Activated gamma-delta T cell treated with Interleukin-2 at 50 U/mL for 16 hours (primary cell): ENCODE results near the gene OR7G2.
A peak's percentile ranks its signal among the peaks of the same experiment; 100 is the strongest.

ENCODE experiments used
- DNase-seq: peaks from one replicate; pipeline ENCODE4 v3.0.0-alpha.2; 2020

OR7G2 gene

DNA sequence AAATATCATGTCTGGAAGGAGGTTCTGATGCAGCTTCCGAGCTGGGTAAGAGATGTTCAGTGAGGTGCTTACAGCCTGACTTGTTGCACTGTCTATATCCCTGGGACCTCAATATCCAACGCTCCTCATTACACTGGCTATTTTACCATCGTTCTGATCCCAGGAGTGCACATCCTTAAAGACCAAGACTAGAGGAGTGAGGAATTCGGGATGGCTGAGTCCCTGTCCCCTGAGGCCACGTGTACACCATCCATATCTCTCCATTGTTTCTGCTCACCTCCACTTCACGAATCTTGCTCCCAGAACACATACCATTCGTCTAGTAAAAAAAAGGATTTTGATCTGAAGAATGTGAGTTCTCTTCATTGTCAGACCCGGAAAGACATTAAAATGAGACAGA is at the start of gene OR7G2:
Gene OR7G2 (minus strand): TSS at position 101 of the 400 bp plus-strand sequence. CDS start 4,232 bp downstream, outside the sequence.
- DNase-seq = no peak

DNA sequence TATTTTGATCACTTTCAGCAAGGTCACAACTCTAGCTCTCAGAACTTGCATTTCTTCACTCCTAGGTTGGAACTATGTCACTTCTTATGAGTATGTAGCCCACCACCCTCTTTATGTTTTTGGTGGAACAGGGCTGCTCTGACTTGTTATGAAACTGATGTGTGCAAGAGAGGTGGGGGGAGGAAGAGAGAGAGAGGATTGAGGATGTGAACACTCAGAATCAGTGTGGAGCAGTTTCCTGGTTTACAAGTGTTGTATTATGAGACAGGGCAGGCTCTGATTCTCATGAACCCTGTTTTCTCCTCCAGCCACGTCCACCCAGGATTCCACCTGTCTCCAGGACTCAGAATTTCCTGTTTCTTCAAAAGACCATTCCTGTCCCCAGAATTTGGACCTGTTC is 49.0 kb upstream of the OR7G2 start:
- no peak for DNase-seq

DNA sequence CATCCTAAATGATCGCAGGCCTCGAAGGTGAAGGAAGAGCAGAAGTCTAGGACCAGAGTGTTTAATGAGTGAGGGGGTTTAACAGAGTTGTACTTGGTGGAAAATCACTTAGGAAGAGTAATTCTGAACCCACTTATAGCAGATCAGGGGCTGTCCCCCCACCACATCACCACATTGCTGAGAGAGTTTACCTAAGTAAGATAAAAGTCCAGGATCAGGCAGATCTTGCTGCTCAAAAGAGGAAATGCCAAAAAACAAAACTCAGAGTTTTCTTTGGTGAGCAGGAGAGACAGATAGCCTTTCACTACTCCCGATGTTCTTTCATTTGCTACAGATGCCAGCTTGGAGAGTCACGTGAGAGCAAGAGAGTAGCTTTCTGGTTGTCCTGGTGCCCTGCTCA is 48.3 kb upstream of the OR7G2 start:
- DNase-seq = no peak

DNA sequence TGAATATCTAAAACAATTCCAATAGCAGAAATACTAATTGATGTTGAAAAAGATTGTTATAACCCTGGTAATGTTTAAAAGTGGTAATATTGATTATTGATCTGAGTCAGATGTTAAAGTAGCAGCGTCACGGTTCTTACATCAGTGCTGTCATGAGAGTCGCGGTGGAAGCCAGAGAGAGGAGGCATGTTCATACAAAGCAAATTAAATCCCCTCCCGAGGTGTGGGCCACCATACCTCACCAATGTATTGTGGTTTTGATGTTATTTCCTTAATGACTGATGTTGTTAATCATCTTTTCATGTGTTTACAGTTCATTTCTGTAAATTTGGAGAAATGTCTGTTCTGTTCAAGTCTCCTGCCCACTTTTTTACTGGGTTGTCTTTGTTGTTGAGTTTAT is 44.1 kb upstream of the OR7G2 start:
- DNase-seq = peak; percentile 7

DNA sequence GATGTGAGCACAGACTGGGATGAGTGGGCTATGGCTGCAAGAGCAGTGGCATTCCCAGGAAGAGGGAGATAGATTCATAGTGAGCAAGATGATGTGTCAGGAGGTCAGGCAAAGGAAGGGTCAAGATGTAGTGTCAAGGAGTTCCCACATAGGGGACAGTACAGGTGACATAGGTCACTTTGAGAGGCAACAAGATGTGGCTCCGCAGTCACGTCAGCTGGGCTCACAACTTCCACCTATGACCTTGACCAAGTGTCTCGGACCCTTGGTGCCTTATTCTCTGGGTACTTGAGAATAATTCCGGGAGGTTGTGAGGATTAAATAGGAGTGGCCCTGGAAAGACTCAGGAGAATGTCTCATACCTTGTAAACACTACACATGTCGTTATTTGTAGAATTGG is 43.4 kb upstream of the OR7G2 start:
- DNase-seq = no peak

DNA sequence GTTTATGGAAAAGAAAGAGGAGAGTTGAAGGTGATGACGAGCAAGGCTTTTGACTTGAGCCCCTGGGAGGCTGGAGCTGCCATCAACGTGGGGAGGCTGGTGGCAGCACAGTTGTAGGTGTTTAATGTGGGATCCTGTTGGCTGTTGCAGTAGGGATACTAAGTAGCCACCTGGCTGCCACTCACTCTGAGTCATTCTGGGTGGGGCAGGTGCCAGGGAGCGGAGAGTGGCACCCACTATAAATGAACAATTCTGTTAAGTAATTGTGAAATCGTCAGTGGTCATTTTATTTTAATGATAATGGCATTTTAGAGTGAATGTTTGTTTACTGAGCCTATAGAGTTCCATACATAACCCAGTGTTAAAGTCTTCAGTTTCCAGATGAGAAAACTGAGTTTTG is 42.7 kb upstream of the OR7G2 start:
- no peak for DNase-seq

DNA sequence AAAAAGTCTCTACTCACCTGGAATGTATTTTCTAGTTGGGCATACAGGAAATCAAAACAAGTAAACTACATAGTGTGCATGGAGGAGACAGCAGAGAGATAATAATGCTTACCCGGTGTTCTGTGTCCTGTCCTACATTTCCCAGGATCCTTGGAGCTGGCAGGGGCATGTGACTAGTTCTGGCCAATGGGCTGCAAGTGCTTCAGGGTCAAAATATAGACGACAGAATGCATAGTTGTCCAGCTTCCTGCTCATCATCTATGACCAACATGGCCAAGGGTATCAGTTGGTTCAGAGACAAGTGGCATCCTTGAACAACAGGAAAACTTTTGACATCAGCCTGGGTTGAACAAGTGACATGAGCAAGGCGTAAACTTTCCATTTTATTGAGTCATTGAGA is 41.4 kb upstream of the OR7G2 start:
- DNase-seq = no peak

DNA sequence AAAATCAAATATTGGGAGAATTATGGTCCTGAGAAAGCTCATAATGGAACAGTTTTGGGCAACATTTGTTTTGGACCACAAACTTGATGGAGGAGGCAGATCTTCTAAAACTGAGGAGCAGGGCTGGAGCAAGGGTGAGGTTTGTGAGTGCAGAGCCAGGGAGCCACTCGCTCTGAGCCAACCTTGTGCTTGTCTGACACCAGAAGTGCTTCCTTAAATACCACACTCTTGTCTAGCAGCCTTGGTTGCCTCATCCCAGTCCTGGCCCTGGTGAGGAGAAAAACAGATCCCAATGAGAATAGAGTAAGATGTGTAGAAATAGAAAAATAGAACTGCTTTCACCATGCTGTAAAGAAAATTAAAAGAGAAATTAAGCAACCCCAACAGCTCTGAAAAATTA is 39.6 kb upstream of the OR7G2 start:
- DNase-seq = no peak

DNA sequence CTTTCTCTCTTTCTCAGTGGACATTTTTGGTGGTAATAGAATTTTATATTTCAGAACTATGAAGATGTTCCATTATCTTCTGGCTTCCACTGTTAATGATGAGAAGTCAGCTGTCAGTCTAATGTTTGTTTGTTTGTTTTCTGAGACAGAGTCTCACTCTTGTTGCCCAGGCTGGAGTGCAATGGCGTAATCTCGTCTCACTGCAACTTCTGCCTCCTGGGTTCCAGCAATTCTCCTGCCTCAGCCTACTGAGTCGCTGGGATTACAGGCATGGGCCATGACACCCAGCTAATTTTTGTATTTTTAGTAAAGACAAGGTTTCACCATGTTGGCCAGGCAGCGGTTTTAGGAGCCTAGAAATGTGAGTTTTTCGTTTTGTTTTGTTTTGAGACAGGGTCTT is 37.6 kb upstream of the OR7G2 start:
- DNase-seq = no peak

DNA sequence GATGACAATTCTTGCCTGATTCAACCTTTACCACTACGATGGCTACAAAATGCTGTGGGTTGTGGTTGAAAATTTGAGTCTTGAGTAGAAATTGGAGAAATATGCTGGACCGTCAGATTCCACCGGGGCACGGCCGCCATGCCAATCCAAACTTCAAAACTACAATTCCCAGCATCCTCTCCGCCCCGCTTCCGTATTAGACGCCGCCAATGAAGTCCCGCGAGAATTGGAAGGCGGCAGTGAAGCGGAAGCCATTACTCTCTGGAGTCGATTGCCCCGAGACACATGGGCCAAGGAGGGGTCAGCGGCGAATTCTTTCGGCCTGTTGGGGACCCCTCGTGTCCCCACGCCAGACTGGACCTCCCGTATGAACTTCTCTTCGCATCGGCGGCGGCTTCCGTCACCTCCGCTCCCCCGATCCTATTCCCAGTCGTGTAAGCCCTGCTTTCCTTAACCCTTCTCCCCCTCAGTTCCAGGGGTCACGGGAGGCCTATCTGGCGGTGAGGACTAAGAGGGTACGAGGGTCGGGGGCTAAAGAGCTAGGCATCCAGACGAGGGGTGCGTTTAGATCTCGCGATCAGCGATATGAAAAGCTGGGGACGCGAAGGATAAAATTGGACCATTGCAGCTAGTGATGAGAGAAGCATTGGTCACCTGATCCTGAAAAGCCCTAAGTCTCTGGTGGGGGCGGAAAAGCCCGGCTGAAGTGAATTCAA is 33.0 kb upstream of the OR7G2 start, which contains the start of gene ZNF317:
Gene ZNF317 (plus strand): TSS at position 239 of the 716 bp plus-strand sequence. CDS start 15,620 bp downstream, outside the sequence.
- peak; percentile 89 for DNase-seq

DNA sequence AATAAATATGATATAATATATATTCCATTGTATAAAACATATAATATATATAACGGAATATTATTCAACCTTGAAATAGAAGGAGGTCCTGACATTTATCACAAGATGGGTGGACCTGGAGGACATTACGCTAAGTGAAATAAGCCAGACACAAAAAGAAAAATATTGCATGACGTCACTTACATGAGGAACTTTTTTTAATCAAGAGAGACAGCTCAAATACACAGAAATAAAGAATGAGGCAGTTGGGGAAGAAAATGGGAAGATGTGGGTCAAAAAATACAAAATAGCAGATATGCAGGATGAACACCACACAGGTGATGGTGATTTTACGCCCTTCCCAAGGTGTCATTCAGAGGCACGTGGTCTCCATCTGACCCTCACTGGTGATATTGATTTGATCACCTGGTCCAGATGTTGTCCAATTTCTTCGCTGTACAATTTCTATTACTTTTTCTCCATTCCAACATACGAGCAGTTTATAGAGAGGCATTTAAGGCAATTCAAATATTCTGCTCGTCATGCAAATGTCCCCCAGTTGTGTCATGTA is 32.4 kb upstream of the OR7G2 start:
- DNase-seq = no peak

DNA sequence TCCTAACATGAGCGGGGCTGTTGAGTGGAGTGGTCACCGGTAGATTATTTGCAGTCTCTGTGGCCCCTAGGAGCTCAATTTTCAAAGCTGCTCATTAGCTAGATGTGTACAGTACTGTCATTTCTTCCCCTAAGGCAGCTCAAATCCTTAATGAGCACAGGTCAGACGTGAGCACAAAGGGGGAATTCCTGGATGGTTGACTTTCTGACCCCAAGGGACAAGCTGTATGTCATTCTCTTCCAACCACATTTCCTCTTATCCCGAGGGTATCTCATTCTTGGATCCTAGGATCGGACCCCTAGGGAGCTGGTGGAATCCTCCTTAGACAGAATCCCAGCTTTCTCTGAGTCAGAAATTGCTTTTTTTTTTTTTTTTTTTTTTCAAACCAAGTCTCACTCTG is 25.1 kb upstream of the OR7G2 start:
- no peak for DNase-seq

DNA sequence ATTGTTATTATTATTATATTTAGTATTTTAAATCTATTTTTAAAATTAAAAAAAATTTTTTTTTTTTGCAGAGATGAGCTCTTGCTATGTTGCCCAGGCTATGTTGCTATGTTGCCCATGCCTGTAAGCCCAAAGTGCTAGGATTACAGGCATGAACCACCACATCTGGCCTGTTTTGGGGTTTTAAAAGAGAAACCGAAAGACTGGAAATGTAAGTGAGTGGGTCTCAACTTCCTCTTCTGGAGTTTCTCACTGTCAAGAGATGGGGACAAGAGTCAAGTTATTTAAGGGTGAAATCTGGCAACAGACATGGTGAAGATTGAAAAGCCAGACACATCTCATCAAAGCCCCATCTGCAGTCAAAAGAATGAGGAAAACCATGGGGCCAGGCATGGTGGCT is 23.7 kb upstream of the OR7G2 start:
- no peak for DNase-seq

DNA sequence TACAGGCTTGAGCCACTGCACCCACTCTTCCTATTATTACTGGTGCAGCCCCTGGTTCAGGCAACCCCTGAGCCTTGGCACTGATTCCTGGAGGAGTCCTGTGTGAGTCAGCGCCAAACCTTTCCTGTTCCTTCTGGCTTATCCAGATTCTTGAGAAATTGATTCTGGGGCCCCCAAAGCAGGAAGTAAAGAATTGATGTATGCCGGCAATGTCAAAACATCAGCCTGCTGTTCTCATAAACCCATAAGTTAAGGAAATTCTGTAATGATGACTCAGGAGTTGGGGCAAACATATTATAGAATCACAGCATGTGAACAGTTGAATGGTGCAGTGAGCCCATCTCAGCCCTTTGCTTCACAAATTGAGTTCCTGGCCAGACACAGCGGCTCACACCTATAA is 20.9 kb upstream of the OR7G2 start:
- no peak for DNase-seq

DNA sequence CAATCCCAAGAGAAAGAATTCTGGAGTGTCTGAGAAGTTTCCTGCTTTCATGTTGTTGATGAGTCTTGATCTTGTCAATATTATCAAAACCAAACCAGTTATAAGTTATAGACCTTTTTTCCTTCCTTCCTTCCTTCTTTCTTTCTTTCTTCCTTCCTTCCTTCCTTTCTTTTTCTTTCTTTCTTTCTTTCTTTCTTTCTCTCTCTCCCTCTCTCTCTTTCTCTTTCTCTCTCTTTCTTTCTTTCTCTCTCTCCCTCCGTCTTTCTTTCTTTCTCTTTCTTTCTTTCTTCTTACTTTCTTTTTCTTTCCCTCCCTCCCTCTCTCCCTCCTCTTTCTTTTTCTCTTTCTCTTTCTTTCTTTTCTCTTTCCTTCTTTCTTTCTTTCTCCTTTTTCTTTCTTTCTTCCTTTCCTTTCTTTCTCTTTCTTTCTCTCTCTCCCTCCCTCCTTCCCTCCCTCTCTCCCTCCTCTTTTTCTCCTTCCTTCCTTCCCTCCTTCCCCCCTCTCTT is 19.7 kb upstream of the OR7G2 start, which contains the start of gene OR7G3:
Gene OR7G3 (minus strand): TSS at position 51 of the 506 bp plus-strand sequence. CDS start 0 bp downstream, at position 51.
- no peak for DNase-seq

DNA sequence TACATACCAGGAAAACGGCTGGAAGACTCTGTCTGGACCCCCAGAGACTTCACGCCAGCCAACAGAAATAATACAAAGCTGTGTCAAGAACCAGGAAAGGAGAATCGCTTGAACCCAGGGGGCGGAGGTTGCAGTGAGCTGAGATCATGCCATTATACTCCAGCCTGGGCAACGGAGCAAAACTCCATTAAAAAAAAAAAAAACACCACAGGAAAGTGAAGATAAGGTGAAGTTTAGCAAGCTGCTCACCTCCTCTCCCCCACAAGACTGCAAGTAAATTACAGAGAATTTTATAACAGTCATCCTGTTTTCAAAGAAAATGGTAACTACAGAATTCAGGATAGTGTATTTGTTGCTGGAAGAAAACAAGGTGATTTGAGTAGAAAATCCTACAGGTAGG is 9.3 kb upstream of the OR7G2 start:
- no peak for DNase-seq

DNA sequence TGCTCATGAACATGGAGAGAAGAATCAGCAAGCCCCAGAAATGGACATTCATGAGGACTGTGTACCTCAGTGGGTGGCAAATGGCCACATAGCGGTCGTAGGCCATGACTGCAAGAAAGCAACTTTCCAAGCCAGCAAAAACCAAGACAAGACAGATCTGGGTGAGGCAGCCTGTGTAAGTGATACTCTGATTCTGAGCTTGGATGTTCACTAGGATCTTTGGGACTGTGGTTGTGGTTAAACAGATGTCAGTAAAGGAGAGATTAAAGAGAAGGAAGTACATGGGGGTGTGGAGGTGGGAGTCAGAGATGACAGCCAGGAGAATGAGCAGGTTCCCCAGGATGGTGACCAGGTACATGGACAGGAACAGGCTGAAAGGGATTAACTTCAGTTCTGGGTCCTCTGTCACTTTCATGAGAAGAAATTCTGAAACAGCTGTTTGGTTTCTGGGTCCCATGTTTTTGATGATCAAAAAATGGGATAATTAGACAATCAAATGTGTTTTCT is 8.1 kb upstream of the OR7G2 start, which contains the start of gene OR7G1:
Gene OR7G1 (minus strand): TSS at position 457 of the 507 bp plus-strand sequence. CDS start 0 bp downstream, at position 457.
- no peak for DNase-seq

DNA sequence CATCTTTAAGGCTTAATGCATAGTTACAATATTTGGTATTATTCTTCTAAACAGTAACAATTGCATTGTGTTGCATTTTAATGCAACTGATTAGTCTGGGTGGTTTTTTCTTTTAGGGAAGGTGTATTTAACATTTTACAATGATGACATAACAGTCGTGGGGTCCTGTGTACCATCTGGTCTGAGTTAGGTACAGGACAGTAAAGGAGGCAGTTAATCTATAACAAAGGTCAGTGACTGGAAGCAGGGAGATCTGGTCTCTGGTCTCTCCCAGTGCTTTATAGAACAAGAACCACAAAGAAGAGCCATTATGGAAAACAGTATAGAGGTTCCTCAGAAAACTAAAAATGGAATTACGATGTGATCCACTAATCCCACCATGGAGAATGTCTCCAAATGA is 2.7 kb upstream of the OR7G2 start:
- no peak for DNase-seq

DNA sequence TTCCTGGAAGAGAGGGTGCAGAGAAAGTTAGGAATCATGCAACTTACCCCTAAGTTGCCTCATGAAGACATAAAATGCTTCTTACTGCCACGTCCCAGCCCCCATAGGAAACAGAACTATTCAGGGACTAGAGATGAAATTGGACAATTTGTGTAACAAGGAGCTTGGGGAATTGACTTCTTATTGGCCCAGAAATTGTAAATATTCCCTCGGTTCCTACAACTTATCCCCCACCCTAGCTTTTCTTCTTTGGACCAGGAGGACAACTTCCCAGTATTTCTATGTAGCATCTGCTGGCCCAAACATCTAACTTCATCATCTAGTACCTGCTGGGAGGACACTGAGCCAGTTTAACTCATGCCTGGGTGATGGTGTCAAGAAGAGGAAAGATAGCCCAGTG is 20.5 kb downstream of the OR7G2 start, which contains the start of gene OR1M1:
Gene OR1M1 (plus strand): TSS at position 301 of the 400 bp plus-strand sequence. CDS start 6,184 bp downstream, outside the sequence.
- DNase-seq = no peak

DNA sequence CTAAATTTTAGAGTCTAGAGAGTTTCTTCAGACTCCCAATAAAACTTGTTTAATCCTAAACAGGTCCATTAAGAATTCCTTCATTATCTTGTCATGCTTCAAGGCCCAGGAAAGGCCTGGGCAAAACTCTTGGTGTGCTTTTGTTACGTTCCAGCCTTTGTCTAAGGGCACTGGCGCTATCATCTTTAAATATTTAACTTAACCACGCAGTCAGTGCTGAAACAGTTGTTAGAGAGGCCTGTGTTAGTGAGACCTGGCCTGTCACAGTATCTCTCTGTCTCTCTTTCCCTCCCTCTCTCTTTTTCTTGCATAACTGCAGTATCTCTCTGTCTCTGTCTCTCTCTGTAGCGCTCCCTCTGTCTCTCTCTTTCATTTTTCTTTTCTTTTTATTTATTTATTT is 28.6 kb downstream of the OR7G2 start:
- no peak for DNase-seq

DNA sequence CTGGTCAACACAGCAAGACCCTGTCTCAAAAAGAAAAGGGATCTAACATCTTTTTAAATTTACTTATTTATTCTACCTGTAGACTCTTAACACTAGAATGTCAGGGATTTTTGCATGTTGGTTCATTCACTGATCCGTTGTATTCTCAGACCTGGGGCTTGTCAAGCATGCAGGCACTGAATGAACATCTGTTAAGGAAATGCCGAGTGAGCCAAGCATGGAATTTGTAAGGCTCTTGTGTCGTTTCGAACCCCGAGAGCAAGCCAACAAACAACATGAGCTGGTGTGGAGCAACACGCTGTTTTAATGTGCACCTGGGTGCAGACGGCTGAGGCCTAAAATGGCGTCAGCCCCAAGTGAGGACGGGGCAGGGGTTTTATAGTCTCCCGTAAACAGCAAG is 30.4 kb downstream of the OR7G2 start:
- no peak for DNase-seq

DNA sequence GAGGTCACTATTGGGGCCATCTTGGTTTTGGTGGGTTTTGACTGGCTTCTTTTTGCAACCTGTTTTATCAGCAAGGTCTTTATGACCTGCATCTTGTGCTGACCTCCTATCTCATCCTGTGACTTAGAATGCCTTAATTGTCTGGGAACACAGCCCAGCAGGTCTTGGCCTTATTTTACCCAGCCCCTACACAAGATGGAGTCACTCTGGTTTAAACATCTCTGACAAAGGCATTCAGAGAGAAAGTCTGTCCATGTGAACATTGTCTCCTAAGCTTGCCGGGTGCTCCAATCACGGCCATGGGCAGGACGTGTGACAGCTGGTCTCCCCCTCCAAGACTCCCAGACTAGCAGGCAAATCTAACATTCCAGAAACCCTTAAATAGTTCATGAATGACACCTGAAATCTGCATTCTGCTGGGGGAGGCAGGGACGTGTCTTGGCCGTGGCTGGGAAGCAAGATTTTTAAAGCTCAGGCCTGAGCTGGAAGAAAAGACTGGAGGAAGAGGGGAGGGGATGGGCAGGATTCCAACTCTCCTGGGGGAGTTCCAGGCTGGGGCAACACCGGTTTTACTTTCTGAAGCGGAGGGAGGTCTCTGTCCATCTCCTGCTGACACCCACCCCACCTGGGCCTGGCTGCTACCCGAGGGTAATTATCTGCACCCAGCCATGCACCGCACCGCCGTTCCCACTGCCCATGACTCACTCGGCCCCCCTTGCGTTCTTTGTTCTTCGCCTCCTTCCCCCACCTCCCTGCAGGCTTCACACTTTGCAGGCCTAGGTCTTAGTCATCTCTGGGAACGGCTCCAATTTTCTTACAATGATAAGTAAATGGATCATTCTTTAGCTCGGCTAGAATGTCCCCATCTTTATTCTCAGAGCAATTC is 32.0 kb downstream of the OR7G2 start:
- DNase-seq = peak; percentile 5

DNA sequence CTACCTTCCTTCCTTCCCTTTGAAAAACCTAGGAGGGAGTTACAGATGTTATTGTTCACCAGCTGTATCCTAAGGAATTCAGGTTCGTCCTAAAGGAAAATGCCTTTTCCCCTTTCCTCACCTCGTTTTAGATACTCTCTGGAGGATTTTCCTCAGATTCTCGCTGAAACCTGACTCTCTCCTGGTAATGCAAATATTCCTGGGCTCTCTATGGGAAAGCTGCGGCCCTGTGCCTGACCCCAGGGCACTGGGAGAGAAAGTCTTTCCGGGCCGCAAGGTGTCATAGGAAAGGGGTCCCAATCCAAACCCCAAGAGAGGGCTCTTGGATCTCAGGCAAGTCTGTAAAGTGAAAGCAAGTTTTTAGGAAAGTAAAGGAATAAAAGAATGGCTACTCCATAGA is 33.5 kb downstream of the OR7G2 start:
- no peak for DNase-seq
